K562 (cell line): ENCODE results near the gene ANKS4B. TPM values are rescaled to one million over a fixed set of nuclear protein-coding genes. Genes with fewer than 3 reads are reported as not detected.

Source experiments
- BRF2 ChIP-seq: IDR thresholded peaks from 3 replicates; pipeline ENCODE4 v1.6.1; 2011; ENCODE audit warnings: borderline replicate concordance, mild to moderate bottlenecking; ENCODE audit not compliant: insufficient read length, insufficient read depth
- CEBPG ChIP-seq, 3 experiments: fragments of 200-800 bp in 1 of 3; sonication (Bioruptor generic) in 1 of 3; sonication (generic) in 1 of 3; formaldehyde crosslinking in 1 of 3; IDR thresholded peaks in 2 of 3; conservative IDR thresholded peaks in 1 of 3; 2 replicates each; pipeline versions ENCODE4 v1.6.1 to v1.8.0; 2016 to 2022; ENCODE audit warnings: missing compliant biosample characterization in 2 of 3, missing genetic modification characterization in 2 of 3, mild to moderate bottlenecking in 1 of 3, missing genetic modification reagents in 1 of 3
- ELF4 ChIP-seq: fragments of 450-650 bp; formaldehyde crosslinking; IDR thresholded peaks from 2 replicates; pipeline ENCODE4 v1.4.0; 2022; ENCODE audit warnings: missing genetic modification characterization
- EP300 ChIP-seq: IDR thresholded peaks from 2 replicates; pipeline ENCODE4 v1.6.1; 2012; ENCODE audit warnings: low read length, improper control_type of control experiment
- EP400 ChIP-seq: fragments of 450-650 bp; IDR thresholded peaks from 2 replicates; pipeline ENCODE4 v1.6.1; 2017; ENCODE audit warnings: antibody characterized with exemption, mild to moderate bottlenecking, moderate library complexity
- GABPB1 ChIP-seq: sonication (generic); formaldehyde crosslinking; IDR thresholded peaks from 2 replicates; pipeline ENCODE4 v1.8.0; 2022; ENCODE audit warnings: mild to moderate bottlenecking, missing genetic modification reagents
- IRF2 ChIP-seq: sonication (generic); formaldehyde crosslinking; IDR thresholded peaks from 2 replicates; pipeline ENCODE4 v1.8.1; 2022; ENCODE audit warnings: mild to moderate bottlenecking, missing genetic modification reagents
- LCOR ChIP-seq: sonication (generic); formaldehyde crosslinking; IDR thresholded peaks from 2 replicates; pipeline ENCODE4 v1.8.0; 2022; ENCODE audit warnings: mild to moderate bottlenecking, missing genetic modification reagents
- NCOA4 ChIP-seq: fragments of 450-650 bp; IDR thresholded peaks from 2 replicates; pipeline ENCODE4 v1.6.1; 2018; ENCODE audit warnings: mild to moderate bottlenecking; ENCODE audit not compliant: partially characterized antibody
- RERE ChIP-seq: sonication (generic); formaldehyde crosslinking; IDR thresholded peaks from 2 replicates; pipeline ENCODE4 v1.8.0; 2023; ENCODE audit warnings: missing genetic modification reagents, mild to moderate bottlenecking, borderline replicate concordance
- SIX5 ChIP-seq, 2 experiments: IDR thresholded peaks; 2 replicates each; pipeline ENCODE4 v1.6.1; 2011; ENCODE audit warnings: low read length in 2 of 2, borderline replicate concordance in 1 of 2, low read depth in 1 of 2, mild to moderate bottlenecking in 1 of 2, moderate library complexity in 1 of 2; ENCODE audit not compliant: insufficient read depth in 1 of 2
- SPI1 ChIP-seq: IDR thresholded peaks from 2 replicates; pipeline ENCODE4 v1.6.1; 2011; ENCODE audit warnings: low read depth, low read length, control low read depth, borderline replicate concordance
- TEAD1 ChIP-seq, 2 experiments: fragments of 450-650 bp in 1 of 2; sonication (generic) in 1 of 2; formaldehyde crosslinking; IDR thresholded peaks; 2 replicates each; pipeline versions ENCODE4 v1.4.0 to v1.8.0; 2020 to 2022; ENCODE audit warnings: mild to moderate bottlenecking in 2 of 2, missing genetic modification reagents in 1 of 2
- ZBTB34 ChIP-seq: fragments of 250-450 bp; sonication (Bioruptor Pico); IDR thresholded peaks from 2 replicates; pipeline ENCODE4 v1.8.0; 2021; ENCODE audit warnings: mild to moderate bottlenecking, moderate library complexity
- ZBTB5 ChIP-seq: fragments of 450-650 bp; IDR thresholded peaks from 2 replicates; pipeline ENCODE4 v1.6.1; 2017; ENCODE audit warnings: antibody characterized with exemption
- ZFP1 ChIP-seq: fragments of 450-650 bp; formaldehyde crosslinking; IDR thresholded peaks from 2 replicates; pipeline ENCODE4 v1.4.0; 2020; ENCODE audit warnings: mild to moderate bottlenecking, mixed read lengths
- ZNF764 ChIP-seq: fragments of 250-450 bp; sonication (Bioruptor Pico); IDR thresholded peaks from 2 replicates; pipeline ENCODE4 v1.4.0; 2020; ENCODE audit warnings: low read depth, mild to moderate bottlenecking, moderate library complexity
- polyA plus RNA-seq, 8 experiments: library from polyadenylated mRNA; depleted of rRNA in 4 of 8; stranded (reverse) in 5 of 8; unstranded in 3 of 8; fragments of >200 nt; fragmentation: Nextera tagmentation in 2 of 8; fragmentation: Illumina TruSeq in 1 of 8; extraction: Ambion mirVana in 2 of 8; extraction: Trizol in 1 of 8; gene quantifications; 2 replicates each; pipeline versions ENCODE4 v1.2.1 to v1.2.3, GENCODE V29; 2011 to 2014; ENCODE audit warnings: inconsistent platforms in 1 of 8, missing spikeins in 1 of 8
- total RNA-seq, 7 experiments: library from RNA; depleted of rRNA in 6 of 7; stranded (reverse); fragments of >200 nt in 6 of 7; fragmentation: Illumina TruSeq in 2 of 7; extraction: Trizol in 2 of 7; gene quantifications; 2 replicates each; pipeline versions ENCODE4 v1.2.1 to v1.2.3, GENCODE V29; 2011 to 2021; ENCODE audit warnings: low replicate concordance in 1 of 7

The ANKS4B gene
- total and polyA plus RNA-seq, 9 of the 15 experiments (the other 6 are each of a cell fraction or from before 2014, with no cell fraction given), result not detected

GRCh38 chr16:21302898-21303528, 69.5 kb downstream of the ANKS4B start (continued):
- TF ChIP-seq ZBTB34, result no peak
- TF ChIP-seq CEBPG (CRISPR knock-in tag; IDR thresholded peaks at IDR 0.05), result no peak
- TF ChIP-seq CEBPG (tag; conservative IDR thresholded peaks at IDR 0.05 in 1 of 2, IDR thresholded peaks at IDR 0.05 in 1 of 2), result no peak
- TF ChIP-seq IRF2, result no peak
- no peak for TF ChIP-seq BRF2
- TF ChIP-seq ZBTB5, result no peak
- no peak for TF ChIP-seq SPI1
- TF ChIP-seq EP400, result 0 out of 2 replicates have a peak, but pooled peaks have one; percentile 28
- TF ChIP-seq ZNF764, result no peak
- TF ChIP-seq ZFP1, result no peak
- no peak for TF ChIP-seq SIX5 (IDR thresholded peaks at IDR 0.05; ENCODE audit: borderline replicate concordance in 1 of 2, insufficient read depth in 1 of 2, low read depth in 1 of 2, low read length in 2 of 2)
- TF ChIP-seq GABPB1, result no peak
- no peak for TF ChIP-seq TEAD1 (CRISPR knock-in tag; IDR thresholded peaks at IDR 0.05)
- no peak for TF ChIP-seq EP300
- no peak for TF ChIP-seq RERE (CRISPR knock-in tag)
- no peak for TF ChIP-seq LCOR (CRISPR knock-in tag)
- TF ChIP-seq NCOA4, result no peak
- no peak for TF ChIP-seq ELF4 (CRISPR knock-in tag)
